Measurements from ENCODE around the gene DLEU7.

DLEU7 gene

DNA sequence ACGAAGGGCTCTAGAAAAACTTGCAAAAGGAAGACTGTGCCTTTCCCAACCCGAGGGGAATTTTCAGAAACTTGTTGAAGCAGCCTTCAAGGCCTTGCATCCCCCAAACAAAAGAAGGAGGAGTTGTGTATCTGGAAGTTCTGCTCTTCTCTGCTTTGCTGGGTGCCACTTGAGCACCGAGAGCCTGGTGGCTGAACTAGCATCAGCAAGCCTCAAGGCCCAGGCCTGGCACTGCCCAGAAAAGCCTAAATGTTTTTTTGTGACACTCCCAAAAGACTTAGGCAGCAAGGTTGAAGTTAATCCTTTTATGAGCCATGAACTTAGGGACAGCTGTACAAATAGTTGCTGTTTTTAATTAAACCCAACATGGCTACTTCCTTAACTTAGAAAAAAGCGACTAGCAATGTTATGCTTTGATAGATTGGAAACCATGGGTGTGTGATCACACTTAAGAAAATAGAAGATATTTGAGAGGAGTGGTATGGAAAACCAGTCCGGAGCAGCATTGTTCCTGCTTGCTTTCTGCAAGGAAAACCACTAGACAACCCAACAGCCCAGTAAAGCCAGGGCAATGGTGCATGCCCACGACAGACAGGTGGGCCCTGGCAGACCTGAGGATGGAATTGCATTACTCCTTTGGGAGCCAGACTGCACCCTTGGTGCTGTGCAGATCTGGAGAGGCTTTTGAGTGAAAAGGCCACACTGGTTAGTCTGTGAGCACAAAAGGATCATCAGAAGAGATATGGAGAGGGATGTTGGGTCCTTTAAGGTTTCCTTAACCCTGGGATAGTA, 788 bp upstream of the DLEU7 start:
- H3K4me3 ChIP-seq (ENCODE audit: low read length): no peak overlapping the region
- no peak for TF ChIP-seq CTCF (conservative IDR thresholded peaks at IDR 0.05; ENCODE audit: low read length)
- no peak for DNase-seq (ENCODE audit: low read depth)

- no peak for TF ChIP-seq CTCF (conservative IDR thresholded peaks at IDR 0.05; ENCODE audit: low read length)
Measured at GRCh38 chr13:50842990-50843256, 569 bp downstream of the DLEU7 start.

GRCh38 chr13:50842251-50842989, 1.1 kb downstream of the DLEU7 start:
- no peak for TF ChIP-seq CTCF (conservative IDR thresholded peaks at IDR 0.05; ENCODE audit: low read length)
- no peak for DNase-seq (ENCODE audit: low read depth)
- no peak overlapping the region for H3K4me3 ChIP-seq (ENCODE audit: low read length)

More at GRCh38 chr13:50842990-50843256, 569 bp downstream of the DLEU7 start:
- no peak overlapping the region for H3K4me3 ChIP-seq (ENCODE audit: low read length)
- no peak for DNase-seq (ENCODE audit: low read depth)

DNA sequence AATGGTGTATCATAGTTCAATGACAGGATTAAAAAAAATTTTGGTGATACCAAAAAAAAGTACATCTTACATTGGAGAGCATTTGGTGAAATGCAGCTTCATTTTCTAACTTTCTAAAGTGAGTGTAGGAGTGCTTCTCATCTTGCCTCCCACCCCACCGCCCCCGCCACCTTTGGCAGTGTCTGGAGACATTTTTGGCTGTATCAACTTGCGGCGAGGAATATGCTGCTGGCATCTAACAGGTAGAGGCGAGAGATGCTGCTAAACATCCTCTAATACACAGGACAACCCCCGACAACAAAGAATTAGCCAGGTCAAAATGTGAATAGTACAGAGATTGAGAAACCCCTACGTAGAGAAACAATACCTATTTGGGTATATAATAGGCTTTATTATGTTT, 1.7 kb downstream of the DLEU7 start:
- DNase-seq (ENCODE audit: low read depth): no peak
- TF ChIP-seq CTCF (conservative IDR thresholded peaks at IDR 0.05; ENCODE audit: low read length): no peak
- no peak overlapping the region for H3K4me3 ChIP-seq (ENCODE audit: low read length)

DNA sequence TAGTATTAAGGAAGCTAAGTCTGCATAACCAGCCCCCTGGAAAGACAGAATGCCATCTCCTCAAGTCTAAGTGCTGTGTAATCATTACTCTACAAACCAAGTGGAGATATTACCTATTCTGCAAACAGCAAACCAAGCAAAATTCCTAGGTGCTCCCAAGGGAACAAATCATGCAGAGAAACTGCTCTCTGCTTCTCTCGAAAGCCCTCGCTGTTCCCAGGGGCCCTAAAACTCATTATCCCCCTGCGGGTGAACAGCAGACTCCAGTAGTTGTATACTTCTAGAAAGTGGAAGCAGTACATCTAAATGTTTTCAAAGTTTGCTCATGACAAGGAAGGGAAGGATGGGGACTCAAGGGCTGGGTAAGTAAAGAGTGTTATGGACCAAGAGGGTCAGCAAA, 3.2 kb downstream of the DLEU7 start:
- DNase-seq (ENCODE audit: low read depth): no peak
- no peak for TF ChIP-seq CTCF (conservative IDR thresholded peaks at IDR 0.05; ENCODE audit: low read length)

GRCh38 chr13:50839828-50840227, 3.7 kb downstream of the DLEU7 start:
- TF ChIP-seq CTCF (conservative IDR thresholded peaks at IDR 0.05; ENCODE audit: low read length): no peak
- H3K4me3 ChIP-seq (ENCODE audit: low read length): no peak overlapping the region
- no peak for DNase-seq (ENCODE audit: low read depth)

More for the DNA sequence above, 3.2 kb downstream of the DLEU7 start:
- H3K4me3 ChIP-seq (ENCODE audit: low read length): no peak overlapping the region

DNA sequence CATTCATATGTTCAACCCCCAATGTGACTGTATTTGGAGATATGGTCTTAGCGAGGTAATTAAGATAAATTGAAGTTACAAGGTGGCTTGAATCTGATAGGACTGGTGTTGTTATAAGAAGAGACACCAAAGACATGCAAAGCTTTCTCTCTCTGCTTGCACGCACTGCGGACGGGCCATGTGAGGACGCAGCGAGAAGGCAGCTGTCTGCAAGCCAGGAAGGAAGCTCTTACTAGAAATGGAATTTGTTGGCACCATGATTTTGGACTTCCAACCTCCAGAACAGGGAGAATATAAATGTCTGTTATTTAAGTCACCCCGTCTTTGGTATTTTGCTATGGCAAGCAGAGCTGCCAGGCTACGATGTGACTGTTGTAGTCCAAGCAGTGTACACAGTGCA, 4.8 kb downstream of the DLEU7 start:
- TF ChIP-seq CTCF (conservative IDR thresholded peaks at IDR 0.05; ENCODE audit: low read length): no peak
- no peak overlapping the region for H3K4me3 ChIP-seq (ENCODE audit: low read length)
- DNase-seq (ENCODE audit: low read depth): peak; percentile 56
